Measurements from ENCODE around the gene RC3H2. TPM values are rescaled to one million over a fixed set of nuclear protein-coding genes. Genes with fewer than 3 reads are reported as not detected.

The RC3H2 gene
- total and polyA plus RNA-seq, 7 experiments from 2014 or later: 18.7 to 66.4 (median 53.9) TPM

DNA sequence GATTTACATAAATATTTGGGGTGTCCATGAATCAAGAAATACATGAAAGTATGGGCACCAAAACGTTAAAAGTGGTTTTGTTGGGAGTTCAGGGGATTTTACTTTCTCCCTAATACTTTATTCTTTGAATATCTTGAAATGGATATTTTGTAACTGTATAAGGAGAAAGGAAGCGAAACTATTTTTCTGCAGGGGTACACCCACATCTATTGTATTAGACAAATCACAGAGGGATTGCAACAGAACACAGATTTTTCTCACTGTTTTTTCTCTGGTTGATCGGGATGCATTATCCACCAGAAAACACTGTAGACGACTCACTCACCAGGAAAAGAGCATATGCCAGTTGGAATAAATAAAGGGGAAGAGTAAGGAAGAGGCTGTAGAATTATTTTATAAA is 34.4 kb upstream of the RC3H2 start:
- Histone ChIP-seq H3K4me1 (ENCODE audit: control insufficient read depth in 2 of 2, insufficient read depth in 2 of 2, low read length in 2 of 2) (peaks cover 10 to 12% of the 10 kb centered on the region in 2 donors), H3K27ac (ENCODE audit: low read depth, low read length) (no peak overlapping the region), H3K27me3 (ENCODE audit: control insufficient read depth in 2 of 2, insufficient read depth in 2 of 2, low read length in 2 of 2) (no peaks in the 10 kb centered on the region), H3K36me3 (ENCODE audit: control insufficient read depth in 2 of 3, insufficient read depth in 3 of 3, low read length in 3 of 3) (peaks cover 0 to 13% (median 0%) of the 10 kb centered on the region in 3 experiments), H3K9me3 (ENCODE audit: control insufficient read depth in 2 of 3, low read length in 3 of 3) (no peaks in the 10 kb centered on the region), H3K4me3 (ENCODE audit: low read length) (no peak overlapping the region)
- Mint-ChIP-seq H3K36me3 (peaks cover 0 to 12% (median 7%) of the 10 kb centered on the region in 5 donors), H3K9me3 (peaks cover 0 to 2% (median 0%) of the 10 kb centered on the region in 11 donors), H3K27me3 (no peaks in the 10 kb centered on the region), H3K27ac (peak overlapping the region in 4 of 9 donors; percentile 39 to 77 (median 65)), H3K4me1 (peaks cover 16 to 42% (median 35%) of the 10 kb centered on the region in 7 donors), H3K4me3 (peak overlapping the region in 6 of 10 donors; percentile 30 to 62 (median 45))
- POLR2A ChIA-PET: interaction anchor here (2.4 to 2.7 kb wide), 2 partner anchors 8 to 27 kb away, joined by 24 to 27 read pairs; partner anchors contain the start of genes ZBTB26 and ZBTB6
- DNase-seq (no peak), ATAC-seq (no peak)
- intact Hi-C loops (cut with micrococcal nuclease): no loop called here
- CTCF ChIA-PET: interaction anchor here (0.7 kb wide), 1 partner anchor 131 kb away, joined by 3 read pairs; no protein-coding TSS in a partner anchor

DNA sequence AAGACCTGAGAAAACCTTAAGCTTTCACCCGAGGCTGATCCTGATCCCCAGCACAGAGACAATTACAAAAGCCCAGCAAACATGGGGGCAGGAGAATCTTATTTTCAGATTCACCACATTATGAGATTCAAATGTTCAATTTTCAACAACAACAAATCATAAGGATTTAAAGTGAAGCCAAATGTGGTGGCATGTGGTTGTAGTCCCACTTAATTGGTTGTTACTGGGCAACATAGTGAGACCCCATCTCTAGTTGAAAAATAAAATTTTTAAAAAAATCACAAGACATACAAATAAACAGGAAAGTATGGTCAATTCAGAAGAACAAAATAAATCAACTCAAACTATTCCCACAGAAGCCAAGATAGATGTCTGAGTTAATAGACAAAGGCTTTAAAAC is 31.7 kb upstream of the RC3H2 start:
- peaks cover 25 to 45% (median 40%) of the 10 kb centered on the region in 7 donors for H3K4me1 Mint-ChIP-seq
- ATAC-seq (no peak), DNase-seq (no peak)
- no peaks in the 10 kb centered on the region for H3K27me3 Mint-ChIP-seq
- H3K9me3 Mint-ChIP-seq: peaks cover 0 to 3% (median 0%) of the 10 kb centered on the region in 11 donors
- no peak overlapping the region for H3K4me3 Mint-ChIP-seq
- Histone ChIP-seq H3K4me1 (ENCODE audit: control insufficient read depth in 2 of 2, insufficient read depth in 2 of 2, low read length in 2 of 2) (peaks cover 11 to 17% of the 10 kb centered on the region in 2 donors), H3K36me3 (ENCODE audit: control insufficient read depth in 2 of 3, insufficient read depth in 3 of 3, low read length in 3 of 3) (peaks cover 0 to 13% (median 0%) of the 10 kb centered on the region in 3 experiments), H3K9me3 (ENCODE audit: control insufficient read depth in 2 of 3, low read length in 3 of 3) (no peaks in the 10 kb centered on the region), H3K4me3 (ENCODE audit: low read length) (no peak overlapping the region), H3K27ac (ENCODE audit: low read depth, low read length) (no peak overlapping the region), H3K27me3 (ENCODE audit: control insufficient read depth in 2 of 2, insufficient read depth in 2 of 2, low read length in 2 of 2) (no peaks in the 10 kb centered on the region)
- H3K27ac Mint-ChIP-seq: no peak overlapping the region
- ChIA-PET POLR2A (interaction anchor here (0.6 to 2.9 kb wide), 4 partner anchors 24 to 368 kb away, joined by 3 to 8 read pairs (median 4); partner anchors contain the start of gene ZBTB6), CTCF (no interaction called here)
- peaks cover 0 to 12% (median 10%) of the 10 kb centered on the region in 5 donors for H3K36me3 Mint-ChIP-seq
- intact Hi-C loops (cut with micrococcal nuclease): no loop called here

DNA sequence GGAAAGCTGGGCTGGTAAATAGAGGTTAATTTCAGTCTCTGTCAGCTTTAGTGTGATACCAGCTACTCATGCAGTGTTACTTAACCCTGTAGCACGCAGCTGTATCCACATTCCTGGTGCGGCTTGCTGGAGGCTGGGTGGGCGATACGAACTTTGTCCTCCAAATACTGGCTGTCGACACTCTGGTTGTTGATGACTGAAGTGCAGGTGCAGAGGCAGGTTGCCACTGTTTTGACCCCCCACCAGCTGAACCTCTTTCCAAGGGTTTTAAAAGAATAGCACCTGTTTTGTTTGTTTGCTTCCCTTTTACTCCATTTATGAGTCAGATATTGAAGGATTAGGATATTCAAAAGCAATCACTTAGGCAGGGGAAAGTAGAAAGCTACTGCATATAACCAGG is 31.3 kb upstream of the RC3H2 start:
- H3K4me3 ChIP-seq (ENCODE audit: low read length): no peak overlapping the region
- Mint-ChIP-seq H3K27ac (peak overlapping the region in 2 of 9 donors; percentile 14 to 46), H3K4me1 (peaks cover 21 to 44% (median 39%) of the 10 kb centered on the region in 7 donors), H3K9me3 (peaks cover 0 to 3% (median 0%) of the 10 kb centered on the region in 11 donors), H3K36me3 (peaks cover 0 to 12% (median 10%) of the 10 kb centered on the region in 5 donors), H3K4me3 (no peak overlapping the region), H3K27me3 (no peaks in the 10 kb centered on the region)
- H3K9me3 ChIP-seq (ENCODE audit: control insufficient read depth in 2 of 3, low read length in 3 of 3): no peaks in the 10 kb centered on the region
- peaks cover 8 to 13% of the 10 kb centered on the region in 2 donors for H3K4me1 ChIP-seq (ENCODE audit: control insufficient read depth in 2 of 2, insufficient read depth in 2 of 2, low read length in 2 of 2)
- no peaks in the 10 kb centered on the region for H3K27me3 ChIP-seq (ENCODE audit: control insufficient read depth in 2 of 2, insufficient read depth in 2 of 2, low read length in 2 of 2)
- ChIA-PET POLR2A (interaction anchor here (0.6 to 2.9 kb wide), 3 partner anchors 23 to 369 kb away, joined by 3 to 8 read pairs (median 4); partner anchors contain the start of gene ZBTB6), CTCF (no interaction called here)
- no peak for ATAC-seq
- DNase-seq: no peak
- H3K36me3 ChIP-seq (ENCODE audit: control insufficient read depth in 2 of 3, insufficient read depth in 3 of 3, low read length in 3 of 3): peaks cover 0 to 17% (median 0%) of the 10 kb centered on the region in 3 experiments
- intact Hi-C loops (cut with micrococcal nuclease): no loop called here
- no peak overlapping the region for H3K27ac ChIP-seq (ENCODE audit: low read depth, low read length)

DNA sequence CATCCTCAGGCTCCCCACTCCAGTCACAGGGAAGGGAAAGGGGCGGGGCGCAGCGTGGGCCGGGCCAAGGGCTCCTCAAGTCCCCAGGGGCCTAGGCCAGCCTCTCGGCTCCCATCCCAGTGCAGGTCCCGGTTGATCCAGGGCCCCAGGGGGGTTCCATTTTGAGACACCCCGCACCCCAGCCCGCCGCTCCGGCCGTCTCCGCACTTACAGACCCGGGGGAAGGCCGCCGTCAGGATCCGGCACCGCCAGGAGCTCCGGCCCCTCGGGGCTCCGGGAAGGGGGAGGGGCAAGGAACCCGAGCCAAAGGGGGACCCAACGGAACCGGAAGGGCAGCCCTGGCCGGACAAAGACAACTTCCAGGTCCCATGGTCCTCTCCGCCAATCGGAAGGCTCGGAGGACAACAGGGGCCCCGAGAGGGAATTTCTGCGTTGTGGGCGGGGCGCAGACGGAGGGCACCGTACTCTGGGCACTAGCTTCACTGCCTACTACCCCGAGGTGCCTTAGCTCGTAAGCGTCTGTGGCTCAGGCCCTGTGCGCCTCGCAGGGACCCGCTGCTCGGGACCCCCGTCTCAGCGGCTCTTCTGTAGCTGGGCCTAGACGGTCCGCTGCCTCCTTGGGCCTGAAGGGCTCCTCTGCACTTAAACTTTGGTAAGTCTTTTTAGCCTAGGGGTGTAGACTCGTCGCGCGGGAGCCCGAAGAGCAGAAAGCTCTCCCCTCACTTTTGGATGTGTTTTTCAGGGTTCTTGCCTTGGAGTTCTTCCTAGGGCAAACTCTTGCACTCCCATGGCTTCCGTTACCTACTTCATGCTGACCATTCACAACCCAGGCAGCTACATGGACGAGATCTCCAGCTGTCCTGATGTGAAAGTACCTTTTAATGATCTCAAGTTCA is 26.3 kb upstream of the RC3H2 start, which contains the start of gene ZBTB26:
Gene ZBTB26, minus strand, starts transcription at position 287 of the 896 bp plus-strand sequence. CDS start 11,578 bp downstream, outside the sequence.
- Histone ChIP-seq H3K4me1 (ENCODE audit: control insufficient read depth in 2 of 2, insufficient read depth in 2 of 2, low read length in 2 of 2) (peaks cover 8 to 11% of the 10 kb centered on the region in 2 donors), H3K36me3 (ENCODE audit: control insufficient read depth in 2 of 3, insufficient read depth in 3 of 3, low read length in 3 of 3) (peaks cover 0 to 11% (median 0%) of the 10 kb centered on the region in 3 experiments), H3K9me3 (ENCODE audit: control insufficient read depth in 2 of 3, low read length in 3 of 3) (no peaks in the 10 kb centered on the region), H3K27ac (ENCODE audit: low read depth, low read length) (peak within 1 kb of the TSS; percentile 94), H3K27me3 (ENCODE audit: control insufficient read depth in 2 of 2, insufficient read depth in 2 of 2, low read length in 2 of 2) (no peaks in the 10 kb centered on the region), H3K4me3 (ENCODE audit: low read length) (peak within 1 kb of the TSS; percentile 75)
- H3K36me3 Mint-ChIP-seq: peaks cover 0 to 7% (median 3%) of the 10 kb centered on the region in 5 donors
- ATAC-seq: peak; percentile 99
- peak within 1 kb of the TSS in 5 of 9 donors; percentile 86 to 97 (median 97) for H3K27ac Mint-ChIP-seq
- peak within 1 kb of the TSS in 1 of 10 donors; percentile 99 for H3K4me3 Mint-ChIP-seq
- DNase-seq: peak; percentile 74 to 90 (median 80)
- POLR2A ChIA-PET: interaction anchor here (0.7 to 3.5 kb wide), 7 partner anchors 9 to 96 kb away, joined by 3 to 29 read pairs (median 4); partner anchors contain the start of genes RABGAP1, RC3H2 and ZBTB6
- intact Hi-C loops (cut with micrococcal nuclease): loop anchor here (1.0 kb wide), 3 partner anchors 9 to 26 kb away; partner anchors contain the start of genes RC3H2 (in 2 of the 2) and ZBTB6 (in 2 of the 2)
- peaks cover 20 to 39% (median 30%) of the 10 kb centered on the region in 7 donors for H3K4me1 Mint-ChIP-seq
- H3K27me3 Mint-ChIP-seq: no peaks in the 10 kb centered on the region
- CTCF ChIA-PET: interaction anchor here (1.0 kb wide), 1 partner anchor 26 kb away, joined by 3 read pairs; the partner anchor contains the start of gene RC3H2
- H3K9me3 Mint-ChIP-seq: peaks cover 0 to 1% (median 0%) of the 10 kb centered on the region in 11 donors

DNA sequence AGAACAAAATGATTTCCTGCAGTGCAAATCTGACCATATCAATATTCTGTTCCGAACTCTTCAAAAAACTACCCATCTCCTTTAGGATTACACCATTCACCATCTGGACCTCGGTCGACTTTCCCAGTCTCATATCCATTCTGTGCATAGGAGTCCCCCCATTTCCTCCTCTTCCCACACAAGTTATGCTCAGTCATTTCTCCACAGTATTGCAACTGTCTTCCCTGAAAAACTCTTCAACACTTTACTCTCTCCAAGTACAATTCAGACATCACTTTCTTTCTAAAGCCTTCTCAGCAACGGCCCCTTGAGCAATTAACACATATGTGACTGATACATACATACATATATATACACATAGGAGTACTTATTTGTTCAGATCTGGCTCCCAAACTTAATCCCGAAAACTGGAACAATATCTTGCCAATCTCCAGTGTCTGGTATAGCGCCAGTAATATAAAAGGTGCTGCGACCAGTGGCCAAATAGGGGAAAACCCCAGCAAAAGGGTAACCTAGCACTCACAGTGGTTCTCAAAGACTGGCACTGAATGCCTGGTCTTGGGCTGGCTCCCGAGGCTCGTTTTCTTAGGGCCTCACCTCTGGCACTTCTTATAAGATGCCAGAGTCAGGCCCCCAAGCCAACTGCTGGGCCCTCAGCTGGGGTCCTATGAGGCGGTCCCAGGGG is 25.5 kb upstream of the RC3H2 start:
- H3K4me1 Mint-ChIP-seq: peaks cover 18 to 32% (median 25%) of the 10 kb centered on the region in 7 donors
- no peak overlapping the region for H3K4me3 Mint-ChIP-seq
- intact Hi-C loops (cut with micrococcal nuclease): loop anchor here (1.0 kb wide), 3 partner anchors 10 to 25 kb away; partner anchors contain the start of genes RC3H2 (in 2 of the 2) and ZBTB6 (in 2 of the 2)
- H3K36me3 ChIP-seq (ENCODE audit: control insufficient read depth in 2 of 3, insufficient read depth in 3 of 3, low read length in 3 of 3): peaks cover 0 to 7% (median 0%) of the 10 kb centered on the region in 3 experiments
- peak overlapping the region in 1 of 9 donors; percentile 65 for H3K27ac Mint-ChIP-seq
- DNase-seq: peak in 3 of 9 donors; percentile 7 to 25 (median 11)
- H3K36me3 Mint-ChIP-seq: peaks cover 0 to 6% (median 0%) of the 10 kb centered on the region in 5 donors
- no peaks in the 10 kb centered on the region for H3K27me3 Mint-ChIP-seq
- no peaks in the 10 kb centered on the region for H3K27me3 ChIP-seq (ENCODE audit: control insufficient read depth in 2 of 2, insufficient read depth in 2 of 2, low read length in 2 of 2)
- no peak for ATAC-seq
- H3K4me3 ChIP-seq (ENCODE audit: low read length): peak overlapping the region; percentile 75
- H3K4me1 ChIP-seq (ENCODE audit: control insufficient read depth in 2 of 2, insufficient read depth in 2 of 2, low read length in 2 of 2): peaks cover 8 to 11% of the 10 kb centered on the region in 2 donors
- ChIA-PET CTCF (interaction anchor here (1.2 kb wide), 1 partner anchor 18 kb away, joined by 5 read pairs; no protein-coding TSS in a partner anchor), POLR2A (interaction anchor here (1.3 to 3.5 kb wide), 6 partner anchors 10 to 27 kb away, joined by 4 to 29 read pairs (median 19); partner anchors contain the start of genes RABGAP1, RC3H2 and ZBTB6)
- no peaks in the 10 kb centered on the region for H3K9me3 ChIP-seq (ENCODE audit: control insufficient read depth in 2 of 3, low read length in 3 of 3)
- peaks cover 0 to 1% (median 0%) of the 10 kb centered on the region in 11 donors for H3K9me3 Mint-ChIP-seq
- peak overlapping the region; percentile 94 for H3K27ac ChIP-seq (ENCODE audit: low read depth, low read length)

All from naive thymus-derived CD4-positive, alpha-beta T cell (primary cell).